Measurements from ENCODE around the gene MIER2.
"Not testable (repeated sequence)": the region's sequence is repeated elsewhere in the genome, so short reads cannot be mapped to it uniquely, and the experiment has no call there.

Gene MIER2

GRCh38 chr19:390386-391206 is 46.0 kb upstream of the MIER2 start:
- no peaks in the 10 kb centered on the region for H3K4me1 ChIP-seq
- DNase-seq = no peak
- TF ChIP-seq CTCF (IDR thresholded peaks at IDR 0.05) = no peak
- intact Hi-C loops (cut with DNase I; ENCODE audit: low total_unique reads) = no loop called here
- no peaks in the 10 kb centered on the region for H3K36me3 ChIP-seq
- H3K9me3 ChIP-seq = no peaks in the 10 kb centered on the region
- no peak overlapping the region for H3K27ac ChIP-seq
- H3K27me3 ChIP-seq = peaks cover 0 to 29% of the 10 kb centered on the region in 2 donors
- no peak overlapping the region for H3K4me3 ChIP-seq

GRCh38 chr19:389935-390289 is 45.3 kb upstream of the MIER2 start:
- no peaks in the 10 kb centered on the region for H3K9me3 ChIP-seq
- intact Hi-C loops (cut with DNase I; ENCODE audit: low total_unique reads) = no loop called here
- H3K4me3 ChIP-seq = no peak overlapping the region
- no peaks in the 10 kb centered on the region for H3K4me1 ChIP-seq
- H3K27ac ChIP-seq = no peak overlapping the region
- H3K36me3 ChIP-seq = no peaks in the 10 kb centered on the region
- no peak for DNase-seq
- H3K27me3 ChIP-seq = peaks cover 0 to 29% of the 10 kb centered on the region in 2 donors
- no peak for TF ChIP-seq CTCF (IDR thresholded peaks at IDR 0.05)

- Histone ChIP-seq H3K27ac (no peak overlapping the region), H3K9me3 (no peaks in the 10 kb centered on the region), H3K4me1 (no peaks in the 10 kb centered on the region), H3K4me3 (no peak overlapping the region), H3K27me3 (peaks cover 0 to 34% of the 10 kb centered on the region in 2 donors), H3K36me3 (no peaks in the 10 kb centered on the region)
- DNase-seq = no peak
- no peak for TF ChIP-seq CTCF (IDR thresholded peaks at IDR 0.05)
- intact Hi-C loops (cut with DNase I; ENCODE audit: low total_unique reads) = no loop called here
Observed at GRCh38 chr19:389255-389934, 44.8 kb upstream of the MIER2 start.

- no peak for DNase-seq
- H3K27ac ChIP-seq = no peak overlapping the region
- H3K9me3 ChIP-seq = no peaks in the 10 kb centered on the region
- H3K27me3 ChIP-seq = peaks cover 0 to 41% of the 10 kb centered on the region in 2 donors
- no peaks in the 10 kb centered on the region for H3K36me3 ChIP-seq
- TF ChIP-seq CTCF (IDR thresholded peaks at IDR 0.05) = no peak
- intact Hi-C loops (cut with DNase I; ENCODE audit: low total_unique reads) = no loop called here
- no peaks in the 10 kb centered on the region for H3K4me1 ChIP-seq
- no peak overlapping the region for H3K4me3 ChIP-seq
Observed at GRCh38 chr19:388691-389090, 44.1 kb upstream of the MIER2 start.

- intact Hi-C loops (cut with DNase I; ENCODE audit: low total_unique reads) = no loop called here
- H3K9me3 ChIP-seq = no peaks in the 10 kb centered on the region
- no peak overlapping the region for H3K27ac ChIP-seq
- no peak for DNase-seq
- H3K36me3 ChIP-seq = no peaks in the 10 kb centered on the region
- H3K4me3 ChIP-seq = no peak overlapping the region
- peaks cover 0 to 50% of the 10 kb centered on the region in 2 donors for H3K27me3 ChIP-seq
- H3K4me1 ChIP-seq = no peaks in the 10 kb centered on the region
- no peak for TF ChIP-seq CTCF (IDR thresholded peaks at IDR 0.05)
Observed at GRCh38 chr19:387777-388176, 43.2 kb upstream of the MIER2 start.

GRCh38 chr19:386632-387301 is 42.2 kb upstream of the MIER2 start:
- intact Hi-C loops (cut with DNase I; ENCODE audit: low total_unique reads); H3K4me1 ChIP-seq; H3K27ac ChIP-seq; DNase-seq; H3K9me3 ChIP-seq; H3K4me3 ChIP-seq; H3K36me3 ChIP-seq: not testable (repeated sequence)
- peaks cover 0 to 53% of the 10 kb centered on the region in 2 donors for H3K27me3 ChIP-seq

- H3K36me3 ChIP-seq; H3K27ac ChIP-seq; intact Hi-C loops (cut with DNase I; ENCODE audit: low total_unique reads); H3K4me3 ChIP-seq; H3K4me1 ChIP-seq; DNase-seq; H3K9me3 ChIP-seq: not testable (repeated sequence)
- peaks cover 0 to 53% of the 10 kb centered on the region in 2 donors for H3K27me3 ChIP-seq
Observed at GRCh38 chr19:386189-386588, 41.6 kb upstream of the MIER2 start.
